CD14-positive monocyte (primary cell): Measurements from ENCODE around the gene IQCN. TPM values are rescaled to one million over a fixed set of nuclear protein-coding genes. Genes with fewer than 3 reads are reported as not detected.
A peak's percentile ranks its signal among the peaks of the same experiment; 100 is the strongest.

Source experiments
- DNase-seq, 3 donors: peaks; one replicate each; pipeline ENCODE4 v3.0.0-alpha.2; 2011 to 2022
- H2AFZ ChIP-seq: 2 replicates; pipeline ENCODE4 v1.6.0; 2012; ENCODE audit warnings: mild to moderate bottlenecking, low read depth, low read length, inconsistent platforms; ENCODE audit not compliant: insufficient read depth, poor library complexity, severe bottlenecking
- H3K27ac ChIP-seq, 2 donors: 1 replicate in 1 of 2; 2 replicates in 1 of 2; pipeline ENCODE4 v1.5.1; 2012 to 2013; ENCODE audit warnings: low read length in 2 of 2, control low read depth in 1 of 2, inconsistent platforms in 1 of 2, low read depth in 1 of 2, mild to moderate bottlenecking in 1 of 2
- H3K27me3 ChIP-seq, 2 donors: one replicate each; pipeline versions ENCODE4 v1.6.0 to v1.6.1; 2011 to 2013; ENCODE audit warnings: low read length in 2 of 2; ENCODE audit not compliant: control insufficient read depth in 2 of 2, insufficient read depth in 2 of 2
- H3K36me3 ChIP-seq, 2 donors: replicated peaks in 1 of 2; 1 replicate in 1 of 2; 2 replicates in 1 of 2; pipeline versions ENCODE4 v1.5.1 to v1.6.1; 2012 to 2013; ENCODE audit warnings: low read length in 2 of 2, control low read depth in 1 of 2, inconsistent platforms in 1 of 2, mild to moderate bottlenecking in 1 of 2; ENCODE audit not compliant: insufficient read depth in 2 of 2, control insufficient read depth in 1 of 2
- H3K4me1 ChIP-seq, 2 donors: 1 replicate in 1 of 2; 2 replicates in 1 of 2; pipeline versions ENCODE4 v1.5.1 to v1.6.1; 2012 to 2013; ENCODE audit warnings: low read length in 2 of 2, control low read depth in 1 of 2, inconsistent platforms in 1 of 2, mild to moderate bottlenecking in 1 of 2, moderate library complexity in 1 of 2; ENCODE audit not compliant: insufficient read depth in 2 of 2, control insufficient read depth in 1 of 2
- H3K4me2 ChIP-seq: replicated peaks from 2 replicates; pipeline ENCODE3; 2012; ENCODE audit warnings: low read length, moderate library complexity, mild to moderate bottlenecking; ENCODE audit not compliant: poor library complexity, severe bottlenecking; ENCODE audit errors: extremely low read depth
- H3K4me3 ChIP-seq, 3 experiments: fragments of 200-600 bp in 1 of 3; sonication (generic) in 1 of 3; replicated peaks in 1 of 3; 1 replicate in 2 of 3; 2 replicates in 1 of 3; pipeline ENCODE4 v1.5.1; 2011 to 2013; ENCODE audit warnings: low read length in 3 of 3, mild to moderate bottlenecking in 3 of 3, control low read depth in 2 of 3, low read depth in 2 of 3, inconsistent platforms in 1 of 3, moderate library complexity in 1 of 3
- H3K79me2 ChIP-seq: 2 replicates; pipeline ENCODE4 v1.6.0; 2012; ENCODE audit warnings: mild to moderate bottlenecking, control low read depth, inconsistent platforms, low read length, moderate library complexity; ENCODE audit not compliant: insufficient read depth
- H3K9ac ChIP-seq: 2 replicates; pipeline ENCODE4 v1.6.0; 2017; ENCODE audit warnings: low read length, mild to moderate bottlenecking; ENCODE audit not compliant: insufficient read depth, poor library complexity, severe bottlenecking
- H3K9me3 ChIP-seq, 2 donors: replicated peaks in 1 of 2; 1 replicate in 1 of 2; 2 replicates in 1 of 2; pipeline versions ENCODE4 v1.5.1 to v1.6.1; 2012 to 2013; ENCODE audit warnings: low read length in 2 of 2, control low read depth in 1 of 2; ENCODE audit not compliant: control insufficient read depth in 1 of 2, insufficient read depth in 1 of 2
- H4K20me1 ChIP-seq: 2 replicates; pipeline ENCODE4 v1.6.0; 2012; ENCODE audit warnings: mild to moderate bottlenecking, low read length, control low read depth, moderate library complexity; ENCODE audit not compliant: insufficient read depth
- H3K27ac Mint-ChIP-seq, 7 donors: one replicate each; pipeline ENCODE4 v1.8.0; 2020; ENCODE audit warnings: mild to moderate bottlenecking in 7 of 7, mixed read lengths in 7 of 7, moderate library complexity in 6 of 7, inconsistent platforms in 2 of 7
- H3K27me3 Mint-ChIP-seq, 3 donors: one replicate each; pipeline ENCODE4 v1.8.0; 2021 to 2022; ENCODE audit warnings: low read depth in 3 of 3, mild to moderate bottlenecking in 3 of 3, mixed read lengths in 3 of 3, moderate library complexity in 3 of 3, inconsistent platforms in 1 of 3
- H3K36me3 Mint-ChIP-seq, 2 donors: one replicate each; pipeline ENCODE4 v1.8.0; 2020; ENCODE audit warnings: mixed read lengths in 2 of 2, inconsistent platforms in 1 of 2, mild to moderate bottlenecking in 1 of 2
- H3K4me1 Mint-ChIP-seq: one replicate; pipeline ENCODE4 v1.8.0; 2020; ENCODE audit warnings: mild to moderate bottlenecking, mixed read lengths
- H3K4me3 Mint-ChIP-seq, 2 donors: one replicate each; pipeline ENCODE4 v1.8.0; 2020; ENCODE audit warnings: mild to moderate bottlenecking in 2 of 2, mixed read lengths in 2 of 2, moderate library complexity in 1 of 2
- H3K9me3 Mint-ChIP-seq, 7 donors: one replicate each; pipeline ENCODE4 v1.8.0; 2020 to 2022; ENCODE audit warnings: mixed read lengths in 7 of 7, mild to moderate bottlenecking in 6 of 7, moderate library complexity in 6 of 7, inconsistent platforms in 2 of 7
- WGBS: methylation state at CpG from one replicate; pipeline ENCODE4 v1.1.5; 2013; ENCODE audit warnings: missing lambda C conversion rate; ENCODE audit not compliant: insufficient coverage; 5-methylcytosine and 5-hydroxymethylcytosine counted together
- intact Hi-C, 2 donors: fragments of 100-400 bp; cut with micrococcal nuclease; formaldehyde crosslinking; loops; one replicate each; pipeline versions ENCODE4 v1.15.0 to v1.15.1; 2023
- polyA plus RNA-seq, 3 donors: library from polyadenylated mRNA; depleted of rRNA in 1 of 3; unstranded in 2 of 3; stranded (reverse) in 1 of 3; fragments of 300-500 nt in 2 of 3; fragments of >200 nt in 1 of 3; fragmentation: Illumina TruSeq in 2 of 3; gene quantifications; 1 replicate in 2 of 3; 2 replicates in 1 of 3; pipeline ENCODE4 v1.2.3, GENCODE V29; 2012 to 2021
- TF ChIP-seq, protein P1 (sequence below): fragments of 200-600 bp; IDR thresholded peaks from one replicate; pipeline ENCODE4 v1.8.0; 2022; ENCODE audit warnings: antibody characterized with exemption, mild to moderate bottlenecking

Gene IQCN
- polyA plus RNA-seq, 3 donors, result 6.9 TPM; not detected in 2

GRCh38 chr19:18283338-18283737, 9.1 kb upstream of the IQCN start:
- no peak for DNase-seq
- H3K9me3 Mint-ChIP-seq, result peaks cover 0 to 8% (median 5%) of the 10 kb centered on the region in 7 donors
- H3K36me3 Mint-ChIP-seq, result peaks cover 14 to 21% of the 10 kb centered on the region in 2 donors
- Histone ChIP-seq H3K79me2 (peaks cover 37% of the 10 kb centered on the region), H3K4me2 (peak overlapping the region; percentile 82), H3K27ac (no peak overlapping the region), H2AFZ (no peak overlapping the region), H3K9me3 (no peaks in the 10 kb centered on the region), H3K9ac (no peak overlapping the region), H3K36me3 (peaks cover 6 to 10% of the 10 kb centered on the region in 2 donors), H3K4me3 (peak overlapping the region in 1 of 3 experiments; percentile 74), H4K20me1 (peaks cover 27% of the 10 kb centered on the region), H3K4me1 (peaks cover 25 to 29% of the 10 kb centered on the region in 2 donors), H3K27me3 (no peaks in the 10 kb centered on the region)
- H3K27ac Mint-ChIP-seq, result peak overlapping the region in 4 of 7 donors; percentile 40 to 98 (median 78)
- peaks cover 0 to 4% (median 3%) of the 10 kb centered on the region in 3 donors for H3K27me3 Mint-ChIP-seq
- intact Hi-C loops, result loop anchor here in 1 of 2 donors (2.0 kb wide), 1 partner anchor 21 kb away; no protein-coding TSS in a partner anchor
- TF ChIP-seq, protein P1, sequence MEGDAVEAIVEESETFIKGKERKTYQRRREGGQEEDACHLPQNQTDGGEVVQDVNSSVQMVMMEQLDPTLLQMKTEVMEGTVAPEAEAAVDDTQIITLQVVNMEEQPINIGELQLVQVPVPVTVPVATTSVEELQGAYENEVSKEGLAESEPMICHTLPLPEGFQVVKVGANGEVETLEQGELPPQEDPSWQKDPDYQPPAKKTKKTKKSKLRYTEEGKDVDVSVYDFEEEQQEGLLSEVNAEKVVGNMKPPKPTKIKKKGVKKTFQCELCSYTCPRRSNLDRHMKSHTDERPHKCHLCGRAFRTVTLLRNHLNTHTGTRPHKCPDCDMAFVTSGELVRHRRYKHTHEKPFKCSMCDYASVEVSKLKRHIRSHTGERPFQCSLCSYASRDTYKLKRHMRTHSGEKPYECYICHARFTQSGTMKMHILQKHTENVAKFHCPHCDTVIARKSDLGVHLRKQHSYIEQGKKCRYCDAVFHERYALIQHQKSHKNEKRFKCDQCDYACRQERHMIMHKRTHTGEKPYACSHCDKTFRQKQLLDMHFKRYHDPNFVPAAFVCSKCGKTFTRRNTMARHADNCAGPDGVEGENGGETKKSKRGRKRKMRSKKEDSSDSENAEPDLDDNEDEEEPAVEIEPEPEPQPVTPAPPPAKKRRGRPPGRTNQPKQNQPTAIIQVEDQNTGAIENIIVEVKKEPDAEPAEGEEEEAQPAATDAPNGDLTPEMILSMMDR, result no peak
- H3K4me3 Mint-ChIP-seq, result no peak overlapping the region
- H3K4me1 Mint-ChIP-seq, result peaks cover 22% of the 10 kb centered on the region
- 98% methylated on average over 4 of the region's 5 CpGs for WGBS

GRCh38 chr19:18282788-18283141, 8.5 kb upstream of the IQCN start:
- H4K20me1 ChIP-seq, result peaks cover 33% of the 10 kb centered on the region
- peaks cover 43% of the 10 kb centered on the region for H3K79me2 ChIP-seq
- peak overlapping the region; percentile 93 to 98 (median 97) for H3K27ac Mint-ChIP-seq
- WGBS, result 50% methylated on average over 4 of the region's 4 CpGs
- peak overlapping the region; percentile 82 for H3K4me2 ChIP-seq
- H3K27me3 ChIP-seq, result no peaks in the 10 kb centered on the region
- TF ChIP-seq, protein P1, result no peak
- intact Hi-C loops, result loop anchor here (1.0 to 2.0 kb wide), 3 partner anchors 9 to 22 kb away; no protein-coding TSS in a partner anchor
- peak in 1 of 3 donors; percentile 9 for DNase-seq
- peak overlapping the region; percentile 35 to 74 (median 42) for H3K4me3 ChIP-seq
- H3K9me3 Mint-ChIP-seq, result peaks cover 0 to 8% (median 5%) of the 10 kb centered on the region in 7 donors
- H3K9ac ChIP-seq, result peak overlapping the region; percentile 68
- peaks cover 25 to 34% of the 10 kb centered on the region in 2 donors for H3K4me1 ChIP-seq
- peaks cover 17 to 27% of the 10 kb centered on the region in 2 donors for H3K36me3 Mint-ChIP-seq
- peaks cover 0 to 4% (median 3%) of the 10 kb centered on the region in 3 donors for H3K27me3 Mint-ChIP-seq
- no peaks in the 10 kb centered on the region for H3K9me3 ChIP-seq
- peak overlapping the region; percentile 19 for H2AFZ ChIP-seq
- peaks cover 27% of the 10 kb centered on the region for H3K4me1 Mint-ChIP-seq
- peak overlapping the region; percentile 90 to 92 for H3K27ac ChIP-seq
- H3K4me3 Mint-ChIP-seq, result peak overlapping the region; percentile 79 to 86
- peaks cover 6 to 15% of the 10 kb centered on the region in 2 donors for H3K36me3 ChIP-seq
